Esophagus muscularis mucosa (tissue), 4 donors: ENCODE results near the gene ARRDC5. TPM values are rescaled to one million over a fixed set of nuclear protein-coding genes. Genes with fewer than 3 reads are reported as not detected.
A peak's percentile ranks its signal among the peaks of the same experiment; 100 is the strongest.

ENCODE experiments used
- DNase-seq: peaks from one replicate; pipeline ENCODE4 v3.0.0-alpha.2; 2017; ENCODE audit errors: extremely low spot score
- H3K27ac ChIP-seq, 4 donors: fragments of 200-600 bp; sonication (generic); replicated peaks in 1 of 4; 1 replicate in 3 of 4; 2 replicates in 1 of 4; pipeline ENCODE4 v1.5.1; 2016 to 2019; ENCODE audit warnings: mild to moderate bottlenecking in 1 of 4
- H3K27me3 ChIP-seq, 4 donors: fragments of 200-600 bp; sonication (generic); one replicate each; pipeline versions ENCODE4 v1.5.1 to v1.6.0; 2016 to 2019
- H3K36me3 ChIP-seq, 4 donors: fragments of 200-600 bp; sonication (generic); one replicate each; pipeline ENCODE4 v1.5.1; 2016 to 2019
- H3K4me1 ChIP-seq, 4 donors: fragments of 200-600 bp; sonication (generic); one replicate each; pipeline ENCODE4 v1.5.1; 2016 to 2019
- H3K4me3 ChIP-seq, 4 donors: fragments of 200-600 bp; sonication (generic); 1 replicate in 2 of 4; 2 replicates in 2 of 4; pipeline ENCODE4 v1.5.1; 2016 to 2019; ENCODE audit warnings: mild to moderate bottlenecking in 4 of 4, moderate library complexity in 1 of 4
- H3K9me3 ChIP-seq, 4 donors: fragments of 200-600 bp; sonication (generic); 1 replicate in 3 of 4; 2 replicates in 1 of 4; pipeline ENCODE4 v1.5.1; 2016 to 2019
- CTCF ChIP-seq, 3 experiments: fragments of 200-600 bp in 2 of 3; fragments of 450-650 bp in 1 of 3; sonication (generic) in 2 of 3; IDR thresholded peaks; one replicate each; pipeline ENCODE4 v1.5.1; 2017 to 2019; ENCODE audit warnings: antibody characterized with exemption in 3 of 3, mild to moderate bottlenecking in 2 of 3, moderate library complexity in 1 of 3
- EP300 ChIP-seq: sonication (generic); formaldehyde crosslinking; IDR thresholded peaks from one replicate; pipeline ENCODE4 v1.6.1; 2017; ENCODE audit warnings: antibody characterized with exemption
- POLR2A ChIP-seq: fragments of 450-650 bp; IDR thresholded peaks from one replicate; pipeline ENCODE4 v1.6.1; 2017; ENCODE audit warnings: antibody characterized with exemption, moderate library complexity, mild to moderate bottlenecking, low read depth
- POLR2AphosphoS5 ChIP-seq, 2 donors: sonication (generic); formaldehyde crosslinking; IDR thresholded peaks; one replicate each; pipeline ENCODE4 v1.6.1; 2017; ENCODE audit warnings: antibody characterized with exemption in 2 of 2
- whole genome bisulfite sequencing: methylation state at CpG from one replicate; pipeline ENCODE4 v1.1.5; 2018; 5-methylcytosine and 5-hydroxymethylcytosine counted together
- intact Hi-C: fragments of 100-400 bp; cut with DNase I; formaldehyde crosslinking; loops from one replicate; pipeline ENCODE4 v1.15.1; 2023
- total RNA-seq, 4 donors: library from RNA; depleted of rRNA; stranded (reverse); fragments of >200 nt; gene quantifications; one replicate each; pipeline versions ENCODE4 v1.1.0 to v1.2.1, GENCODE V29; 2016

Gene ARRDC5
- total RNA-seq, 4 donors from 2014 or later = 0.26 TPM; not detected in 3

GRCh38 chr19:4929186-4929585, 26.5 kb upstream of the ARRDC5 start:
- no peak for DNase-seq
- Histone ChIP-seq H3K4me3 (no peak overlapping the region), H3K36me3 (no peaks in the 10 kb centered on the region), H3K27ac (no peak overlapping the region), H3K27me3 (no peaks in the 10 kb centered on the region), H3K9me3 (no peaks in the 10 kb centered on the region), H3K4me1 (no peaks in the 10 kb centered on the region)
- TF ChIP-seq POLR2A = no peak
- TF ChIP-seq POLR2AphosphoS5 (IDR thresholded peaks at IDR 0.05) = no peak
- no peak for TF ChIP-seq EP300
- TF ChIP-seq CTCF (IDR thresholded peaks at IDR 0.05) = no peak
- intact Hi-C loops = no loop called here
- no CpG with 5 or more reads among the region's 22 CpGs for WGBS

DNA sequence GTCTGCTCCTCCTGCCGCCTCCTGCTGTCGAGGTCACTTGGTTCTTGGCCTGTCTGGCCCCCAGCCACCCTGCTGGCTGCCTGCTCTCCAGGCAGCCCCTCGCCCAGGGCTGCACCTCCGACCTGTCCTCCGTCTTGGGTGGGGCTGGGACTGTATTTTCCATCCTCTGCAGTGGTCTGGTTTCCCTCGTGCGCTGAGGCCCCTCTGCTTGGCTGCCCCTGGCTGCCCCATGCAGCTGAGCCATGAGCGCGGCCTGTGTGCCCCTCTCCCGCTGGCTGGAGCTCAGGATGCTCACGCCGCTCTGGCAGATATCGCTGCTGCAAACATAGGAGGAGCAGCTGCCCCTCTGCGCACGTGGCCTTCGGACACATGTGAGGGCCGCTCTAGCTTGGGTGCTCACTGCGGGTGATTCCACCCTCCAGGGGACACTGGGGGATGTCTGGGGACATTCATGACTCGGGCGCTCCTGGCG, 20.6 kb upstream of the ARRDC5 start:
- Histone ChIP-seq H3K27ac (no peak overlapping the region), H3K36me3 (no peaks in the 10 kb centered on the region), H3K27me3 (no peaks in the 10 kb centered on the region), H3K4me3 (no peak overlapping the region), H3K9me3 (no peaks in the 10 kb centered on the region), H3K4me1 (no peaks in the 10 kb centered on the region)
- WGBS = 92% methylated on average over 21 of the region's 21 CpGs
- intact Hi-C loops = no loop called here
- no peak for DNase-seq
- TF ChIP-seq POLR2AphosphoS5 (IDR thresholded peaks at IDR 0.05) (no peak), POLR2A (no peak), CTCF (IDR thresholded peaks at IDR 0.05) (no peak), EP300 (no peak)

- Histone ChIP-seq H3K9me3 (no peaks in the 10 kb centered on the region), H3K27ac (no peak overlapping the region)
- TF ChIP-seq CTCF (IDR thresholded peaks at IDR 0.05) = no peak
- TF ChIP-seq EP300 = no peak
- TF ChIP-seq POLR2A = no peak
- TF ChIP-seq POLR2AphosphoS5 (IDR thresholded peaks at IDR 0.05) = no peak
These were observed 20.0 kb upstream of the ARRDC5 start for GRCh38 chr19:4922530-4923275.

DNA sequence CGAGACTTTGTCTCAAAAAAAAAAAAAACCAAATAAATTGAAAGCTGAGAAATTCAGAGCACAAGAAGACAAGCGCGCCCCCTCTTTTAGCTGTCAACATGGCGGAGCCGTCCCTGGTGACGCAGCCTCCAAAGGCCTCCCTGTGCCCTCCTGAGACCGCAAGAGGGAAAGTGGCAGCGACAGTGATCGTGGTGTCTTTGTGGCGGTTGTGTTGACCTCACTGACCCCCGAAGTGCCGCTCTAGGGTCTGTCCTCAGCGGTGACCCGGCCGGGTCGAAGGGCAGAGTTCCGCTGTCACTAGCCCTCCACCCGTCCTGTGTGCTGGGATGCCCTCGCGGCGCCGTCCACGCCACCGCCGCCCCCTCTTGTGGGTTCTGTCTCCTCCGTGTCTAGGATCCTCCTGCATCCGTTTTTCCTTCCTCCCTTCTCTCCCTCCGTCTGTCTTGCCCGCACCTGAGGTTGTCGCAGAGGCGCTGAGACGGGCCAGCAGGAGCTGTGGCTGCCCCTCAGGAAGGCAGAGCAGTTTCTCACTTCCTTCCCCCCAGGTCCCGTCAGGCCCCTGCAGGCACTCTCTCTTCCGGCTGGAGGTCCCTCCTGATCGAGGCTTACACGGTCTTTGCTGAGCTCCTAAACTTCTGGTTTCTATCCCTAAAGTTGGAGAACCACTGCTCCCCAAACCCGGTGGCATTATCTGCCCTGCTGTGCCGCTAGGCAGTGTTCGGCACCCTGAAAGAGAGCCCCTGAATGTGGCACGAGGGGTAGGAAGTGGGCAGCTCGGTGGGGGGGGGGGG, 13.8 kb upstream of the ARRDC5 start:
- intact Hi-C loops = no loop called here
- WGBS = 78% methylated on average over 40 of the region's 41 CpGs
- Histone ChIP-seq H3K4me1 (peaks cover 2 to 9% (median 9%) of the 10 kb centered on the region in 4 donors), H3K27me3 (no peaks in the 10 kb centered on the region), H3K4me3 (peak overlapping the region; percentile 29 to 40 (median 35)), H3K36me3 (no peaks in the 10 kb centered on the region), H3K9me3 (no peaks in the 10 kb centered on the region), H3K27ac (no peak overlapping the region)
- no peak for TF ChIP-seq EP300
- no peak for TF ChIP-seq CTCF (IDR thresholded peaks at IDR 0.05)
- no peak for TF ChIP-seq POLR2A
- TF ChIP-seq POLR2AphosphoS5 (IDR thresholded peaks at IDR 0.05) = no peak
- no peak for DNase-seq

More at GRCh38 chr19:4922530-4923275, 20.0 kb upstream of the ARRDC5 start:
- WGBS = 84% methylated on average over 22 of the region's 22 CpGs
- no peaks in the 10 kb centered on the region for H3K27me3 ChIP-seq
- H3K4me3 ChIP-seq = no peak overlapping the region
- no peaks in the 10 kb centered on the region for H3K36me3 ChIP-seq
- intact Hi-C loops = no loop called here
- H3K4me1 ChIP-seq = no peaks in the 10 kb centered on the region
- DNase-seq = no peak
